A673 (cell line): Measurements from ENCODE around the gene MROH8.

Experiments
- EZH2 ChIP-seq: fragments of 200-600 bp; sonication (generic); IDR thresholded peaks from 2 replicates; pipeline ENCODE4 v1.6.1; 2017; ENCODE audit warnings: borderline replicate concordance, low read depth, mild to moderate bottlenecking, mixed read lengths, antibody characterized with exemption, low read length; ENCODE audit not compliant: poor library complexity, severe bottlenecking
- TF ChIP-seq, protein P1 (sequence below): fragments of 300-800, 200-600 bp; sonication (generic); conservative IDR thresholded peaks from 2 replicates; pipeline ENCODE4 v1.5.1; 2017; ENCODE audit warnings: low read depth, mild to moderate bottlenecking, antibody characterized with exemption, low read length, moderate library complexity, mixed read lengths

DNA sequence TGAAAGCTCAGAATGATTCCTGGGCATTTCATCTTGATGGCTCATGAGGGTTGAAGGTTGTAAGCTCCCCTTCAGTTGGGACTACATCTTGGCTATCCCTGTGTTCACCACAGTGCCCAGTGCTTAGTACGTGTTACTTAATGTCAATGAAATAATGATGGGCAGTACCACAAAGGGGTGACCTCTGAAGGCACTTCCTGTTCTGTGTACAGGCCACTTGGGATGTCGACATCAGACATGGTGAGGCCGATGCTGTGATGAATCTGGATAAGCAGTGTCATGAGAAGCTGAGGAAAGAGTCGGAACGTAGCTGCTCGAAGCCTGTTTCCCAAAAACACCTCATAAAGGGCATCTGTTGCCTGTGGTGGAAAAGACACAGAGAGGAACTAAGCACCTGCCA is 55.9 kb downstream of the MROH8 start:
- TF ChIP-seq, protein P1, sequence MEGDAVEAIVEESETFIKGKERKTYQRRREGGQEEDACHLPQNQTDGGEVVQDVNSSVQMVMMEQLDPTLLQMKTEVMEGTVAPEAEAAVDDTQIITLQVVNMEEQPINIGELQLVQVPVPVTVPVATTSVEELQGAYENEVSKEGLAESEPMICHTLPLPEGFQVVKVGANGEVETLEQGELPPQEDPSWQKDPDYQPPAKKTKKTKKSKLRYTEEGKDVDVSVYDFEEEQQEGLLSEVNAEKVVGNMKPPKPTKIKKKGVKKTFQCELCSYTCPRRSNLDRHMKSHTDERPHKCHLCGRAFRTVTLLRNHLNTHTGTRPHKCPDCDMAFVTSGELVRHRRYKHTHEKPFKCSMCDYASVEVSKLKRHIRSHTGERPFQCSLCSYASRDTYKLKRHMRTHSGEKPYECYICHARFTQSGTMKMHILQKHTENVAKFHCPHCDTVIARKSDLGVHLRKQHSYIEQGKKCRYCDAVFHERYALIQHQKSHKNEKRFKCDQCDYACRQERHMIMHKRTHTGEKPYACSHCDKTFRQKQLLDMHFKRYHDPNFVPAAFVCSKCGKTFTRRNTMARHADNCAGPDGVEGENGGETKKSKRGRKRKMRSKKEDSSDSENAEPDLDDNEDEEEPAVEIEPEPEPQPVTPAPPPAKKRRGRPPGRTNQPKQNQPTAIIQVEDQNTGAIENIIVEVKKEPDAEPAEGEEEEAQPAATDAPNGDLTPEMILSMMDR, result no peak
- TF ChIP-seq EZH2, result no peak
